Fibroblast of the aortic adventitia (primary cell): Measurements from ENCODE around the gene THEM4. TPM values are rescaled to one million over a fixed set of nuclear protein-coding genes. Genes with fewer than 3 reads are reported as not detected.

Source experiments
- DNase-seq: peaks from one replicate; pipeline ENCODE4 v3.0.0-alpha.2; 2010; ENCODE audit warnings: low read depth
- H3K4me3 ChIP-seq: 2 replicates; pipeline ENCODE4 v1.5.1; 2011; ENCODE audit warnings: low read depth, mild to moderate bottlenecking, control low read depth, low read length, moderate library complexity
- small RNA-seq: library from RNA; depleted of rRNA; stranded (forward); fragments of <200 nt; gene quantifications from one replicate; pipeline ENCODE3, GENCODE V24; 2012
- total RNA-seq: library from RNA; depleted of rRNA; stranded (reverse); fragments of >200 nt; gene quantifications from 2 replicates; pipeline ENCODE4 v1.2.3, GENCODE V29; 2012; ENCODE audit warnings: low replicate concordance
- TF ChIP-seq, protein P1 (sequence below): IDR thresholded peaks from 2 replicates; pipeline ENCODE4 v1.5.1; 2011; ENCODE audit warnings: mild to moderate bottlenecking, low read length, control low read depth, inconsistent platforms; ENCODE audit not compliant: insufficient read depth

THEM4 gene
- total RNA-seq, 1 donor, result 18.3 TPM

DNA sequence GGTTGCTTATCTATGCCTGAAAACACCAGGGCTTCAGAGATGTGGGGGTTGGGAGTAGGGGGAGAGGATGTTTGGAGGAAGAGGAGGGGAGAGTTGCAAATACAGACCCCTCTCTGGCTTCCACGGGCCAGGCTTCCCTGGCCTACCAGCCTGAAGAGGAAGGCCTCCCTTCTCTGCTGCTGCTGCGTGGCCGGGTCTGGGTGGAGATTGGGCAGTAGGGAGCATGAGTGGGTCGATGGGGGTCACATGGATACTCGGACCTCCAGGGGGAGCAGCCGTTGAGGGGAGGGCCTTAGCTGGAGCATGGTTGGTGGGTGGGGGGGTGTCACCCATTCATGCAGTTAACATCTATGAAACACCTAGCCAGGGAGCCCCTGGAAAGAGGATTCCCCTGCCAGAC lies 79.3 kb downstream of the THEM4 start:
- no peak overlapping the region for H3K4me3 ChIP-seq
- TF ChIP-seq, protein P1, sequence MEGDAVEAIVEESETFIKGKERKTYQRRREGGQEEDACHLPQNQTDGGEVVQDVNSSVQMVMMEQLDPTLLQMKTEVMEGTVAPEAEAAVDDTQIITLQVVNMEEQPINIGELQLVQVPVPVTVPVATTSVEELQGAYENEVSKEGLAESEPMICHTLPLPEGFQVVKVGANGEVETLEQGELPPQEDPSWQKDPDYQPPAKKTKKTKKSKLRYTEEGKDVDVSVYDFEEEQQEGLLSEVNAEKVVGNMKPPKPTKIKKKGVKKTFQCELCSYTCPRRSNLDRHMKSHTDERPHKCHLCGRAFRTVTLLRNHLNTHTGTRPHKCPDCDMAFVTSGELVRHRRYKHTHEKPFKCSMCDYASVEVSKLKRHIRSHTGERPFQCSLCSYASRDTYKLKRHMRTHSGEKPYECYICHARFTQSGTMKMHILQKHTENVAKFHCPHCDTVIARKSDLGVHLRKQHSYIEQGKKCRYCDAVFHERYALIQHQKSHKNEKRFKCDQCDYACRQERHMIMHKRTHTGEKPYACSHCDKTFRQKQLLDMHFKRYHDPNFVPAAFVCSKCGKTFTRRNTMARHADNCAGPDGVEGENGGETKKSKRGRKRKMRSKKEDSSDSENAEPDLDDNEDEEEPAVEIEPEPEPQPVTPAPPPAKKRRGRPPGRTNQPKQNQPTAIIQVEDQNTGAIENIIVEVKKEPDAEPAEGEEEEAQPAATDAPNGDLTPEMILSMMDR, result no peak

DNA sequence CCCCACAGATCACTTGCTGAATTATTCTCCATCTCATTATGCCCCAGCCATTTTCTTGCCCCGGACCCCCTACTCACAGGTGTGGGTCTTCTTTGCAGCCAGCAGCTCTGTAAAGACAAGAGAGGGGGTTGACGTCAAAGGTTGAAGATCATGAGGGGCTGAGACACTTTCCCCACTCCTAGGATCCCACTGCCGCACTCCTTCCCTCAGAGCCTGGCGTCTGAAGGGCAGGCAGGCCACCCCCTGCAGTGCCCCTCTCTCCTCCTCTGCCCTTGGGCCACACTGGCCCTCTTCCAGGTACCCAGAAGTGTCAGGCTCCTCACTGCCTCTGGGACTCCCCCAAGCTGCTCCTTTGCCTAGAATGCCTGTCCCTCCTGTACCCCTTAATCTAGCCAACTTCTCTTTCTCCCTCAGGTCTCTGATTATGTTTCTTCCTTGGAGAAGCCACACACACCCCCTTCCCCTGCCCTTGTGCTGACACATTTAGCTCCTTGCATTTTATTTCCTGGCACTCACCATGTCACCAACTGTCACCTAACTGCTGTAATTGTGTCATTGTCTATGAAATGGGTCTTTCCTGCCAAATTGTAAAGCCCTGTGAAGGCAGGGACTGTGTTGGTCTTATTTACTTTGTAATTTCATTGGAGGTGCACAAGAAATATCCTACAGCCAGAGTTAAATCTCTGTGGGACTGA lies 79.8 kb downstream of the THEM4 start:
- no peak for DNase-seq
- no peak overlapping the region for H3K4me3 ChIP-seq
- TF ChIP-seq, protein P1, result no peak

More for the DNA sequence above, 79.3 kb downstream of the THEM4 start:
- no peak for DNase-seq

DNA sequence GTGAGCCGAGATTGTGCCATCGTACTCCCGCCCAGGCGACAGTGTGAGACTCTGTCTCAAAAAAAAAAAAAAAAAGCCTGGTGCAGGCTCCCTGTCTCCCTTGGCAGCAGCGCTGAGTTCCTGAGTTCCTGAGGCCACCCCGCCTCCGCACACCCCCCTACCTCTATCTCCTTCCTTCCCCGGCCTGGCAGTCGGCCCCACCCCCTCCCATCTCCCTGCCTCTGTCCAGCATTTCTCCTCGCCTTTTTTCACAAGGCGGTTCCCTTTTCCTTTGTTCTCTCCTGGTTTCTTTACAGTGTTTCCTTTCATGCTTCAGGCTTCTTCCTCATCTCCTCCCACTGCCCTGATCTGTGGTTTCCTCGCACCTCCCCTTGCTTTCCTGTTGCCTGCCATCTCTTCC lies 80.4 kb downstream of the THEM4 start:
- DNase-seq, result peak; percentile 42
- TF ChIP-seq, protein P1, result no peak
- no peak overlapping the region for H3K4me3 ChIP-seq

DNA sequence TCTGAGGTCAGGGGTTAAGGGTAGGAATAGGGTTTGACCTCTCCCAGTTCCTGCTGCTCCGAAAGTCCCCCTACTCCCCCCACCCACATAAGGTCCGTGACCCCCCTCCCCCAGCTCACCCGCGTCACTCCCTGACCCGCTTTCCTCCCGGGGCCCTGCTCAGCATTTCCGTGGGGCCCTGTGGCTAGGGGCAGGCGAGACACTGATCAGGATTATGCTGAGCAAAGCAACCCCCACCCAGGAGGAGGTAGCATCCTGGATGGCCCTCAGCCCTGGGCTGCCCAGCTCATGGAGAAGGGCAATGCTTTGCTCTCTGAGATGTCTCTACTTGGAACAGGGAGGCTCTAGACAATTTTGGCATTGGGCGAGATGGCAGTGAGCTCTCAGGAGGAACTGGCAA lies 81.5 kb downstream of the THEM4 start:
- TF ChIP-seq, protein P1, result no peak
- no peak for DNase-seq
- no peak overlapping the region for H3K4me3 ChIP-seq

DNA sequence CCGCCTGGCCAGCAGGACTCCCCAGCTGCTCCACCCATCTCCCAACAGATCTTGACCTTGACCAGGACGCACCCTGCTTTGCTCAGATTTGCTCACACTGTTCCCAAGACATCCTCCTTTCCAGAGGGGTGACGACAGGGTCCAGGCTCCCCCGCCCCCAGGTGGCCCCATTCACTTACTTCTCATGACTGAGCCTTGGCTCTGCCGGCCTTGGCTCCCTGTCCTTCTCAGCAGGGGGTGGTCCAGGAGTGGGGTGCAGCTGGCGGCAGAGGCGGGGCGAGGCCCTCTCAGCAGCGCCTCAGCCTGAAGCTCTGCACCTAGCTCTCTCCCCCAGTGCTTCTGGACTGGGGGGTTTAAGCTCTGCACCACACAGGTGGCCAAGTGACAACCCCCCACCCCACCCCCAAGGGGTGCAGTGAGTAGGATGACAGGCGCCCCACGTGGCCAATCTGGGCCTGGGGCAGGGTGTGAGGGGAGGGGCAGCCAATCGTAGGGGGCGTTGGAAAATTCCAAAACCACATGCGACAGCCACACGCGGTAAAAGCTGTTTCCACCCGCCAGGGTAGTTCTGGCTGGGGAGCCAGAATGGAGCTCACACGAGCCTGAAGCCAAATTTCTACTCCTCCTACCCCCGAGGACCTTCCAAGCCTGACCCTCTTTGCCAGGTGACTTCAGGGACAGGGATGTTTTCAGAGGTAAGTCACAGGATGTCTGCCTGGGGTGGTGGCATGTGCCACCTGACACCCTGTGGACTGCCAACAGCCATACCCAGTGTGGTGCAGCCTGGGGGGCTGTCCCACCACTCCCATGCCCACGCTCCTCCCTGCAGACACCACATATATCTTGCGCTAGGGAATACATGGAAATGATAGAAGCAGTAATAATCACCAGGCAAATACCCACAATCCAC lies 83.3 kb downstream of the THEM4 start:
- no peak for DNase-seq
- H3K4me3 ChIP-seq, result no peak overlapping the region
- TF ChIP-seq, protein P1, result no peak

DNA sequence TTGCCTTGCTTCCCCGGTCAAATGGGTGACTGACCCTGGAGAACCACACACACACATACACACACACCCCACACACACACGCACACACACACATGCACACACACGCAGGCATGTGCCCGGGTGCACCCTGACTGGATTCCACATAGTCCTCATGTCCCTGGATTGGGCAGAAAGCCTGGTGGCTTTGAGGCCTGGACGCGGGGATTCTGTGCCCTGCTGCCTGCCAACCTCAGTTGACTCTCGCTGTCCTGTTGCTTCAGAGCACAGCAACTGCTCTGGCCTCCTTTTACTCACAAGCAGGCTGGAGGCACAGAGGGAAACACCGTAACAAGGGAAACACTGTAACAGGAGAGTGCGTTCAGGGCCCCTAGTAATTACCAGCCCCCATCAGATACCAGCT lies 84.1 kb downstream of the THEM4 start:
- TF ChIP-seq, protein P1, result no peak
- H3K4me3 ChIP-seq, result no peak overlapping the region
- no peak for DNase-seq

Small RNAs within 50 kb of the gene (small RNA-seq; reads per million reads assigned to genes)
- gene RF00019, result not detected

Other genes with a start within 250 kb of the THEM4 start
- gene CELF3, start 192.7 kb downstream of the THEM4 start, total RNA-seq, result not detected in 2 replicates
- 5.8 TPM in 1 of 2 replicates, not detected in the other for gene RIIAD1, start 188.0 kb downstream of the THEM4 start, total RNA-seq
- 57.6 and 120 TPM in 2 replicates for gene MRPL9, start 146.0 kb downstream of the THEM4 start, total RNA-seq
- 1.6 and 2.1 TPM in 2 replicates for gene TDRKH, start 119.0 kb downstream of the THEM4 start, total RNA-seq
- not detected in 2 replicates for gene LINGO4, start 104.1 kb downstream of the THEM4 start, total RNA-seq
- gene RORC, start 77.7 kb downstream of the THEM4 start, total RNA-seq, result not detected in 2 replicates
- not detected in 2 replicates for gene C2CD4D, start 69.7 kb downstream of the THEM4 start, total RNA-seq
- not detected in 2 replicates for gene THEM5, start 55.8 kb downstream of the THEM4 start, total RNA-seq
- 271 and 340 TPM in 2 replicates for gene S100A10, start 84.3 kb upstream of the THEM4 start, total RNA-seq
- 28.9 and 381 TPM in 2 replicates for gene S100A11, start 127.5 kb upstream of the THEM4 start, total RNA-seq
- not detected in 2 replicates for gene TCHHL1, start 179.6 kb upstream of the THEM4 start, total RNA-seq
- 0.09 TPM in 1 of 2 replicates, not detected in the other for gene TCHH, start 205.9 kb upstream of the THEM4 start, total RNA-seq
- gene RPTN, start 249.7 kb upstream of the THEM4 start, total RNA-seq, result not detected in 2 replicates